Measurements from ENCODE around the gene NPRL2.

DNA sequence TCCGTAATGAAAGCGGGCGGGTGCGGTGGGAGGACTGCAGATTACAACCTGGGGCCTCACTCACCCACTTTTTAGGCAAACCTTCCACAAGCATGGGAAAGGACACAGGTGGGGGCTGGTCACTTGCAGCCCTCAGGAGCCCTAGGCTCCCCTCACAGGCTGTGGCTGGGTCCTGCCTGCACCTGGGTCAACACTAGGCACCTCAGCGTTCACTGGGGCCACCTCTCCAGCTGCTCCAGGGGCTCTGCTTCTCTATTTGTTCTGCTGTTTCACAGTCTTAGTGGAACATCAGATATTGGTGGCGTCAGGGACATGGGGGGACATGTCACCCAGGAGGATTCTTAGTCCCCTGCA, 38.8 kb upstream of the NPRL2 start:
- TF ChIP-seq NFYB (CRISPR knock-in tag; conservative IDR thresholded peaks at IDR 0.05; ENCODE audit: low read depth): no peak
- TF ChIP-seq ZNF263 (CRISPR knock-in tag; IDR thresholded peaks at IDR 0.05; ENCODE audit: low read depth): no peak
- TF ChIP-seq, protein P1, sequence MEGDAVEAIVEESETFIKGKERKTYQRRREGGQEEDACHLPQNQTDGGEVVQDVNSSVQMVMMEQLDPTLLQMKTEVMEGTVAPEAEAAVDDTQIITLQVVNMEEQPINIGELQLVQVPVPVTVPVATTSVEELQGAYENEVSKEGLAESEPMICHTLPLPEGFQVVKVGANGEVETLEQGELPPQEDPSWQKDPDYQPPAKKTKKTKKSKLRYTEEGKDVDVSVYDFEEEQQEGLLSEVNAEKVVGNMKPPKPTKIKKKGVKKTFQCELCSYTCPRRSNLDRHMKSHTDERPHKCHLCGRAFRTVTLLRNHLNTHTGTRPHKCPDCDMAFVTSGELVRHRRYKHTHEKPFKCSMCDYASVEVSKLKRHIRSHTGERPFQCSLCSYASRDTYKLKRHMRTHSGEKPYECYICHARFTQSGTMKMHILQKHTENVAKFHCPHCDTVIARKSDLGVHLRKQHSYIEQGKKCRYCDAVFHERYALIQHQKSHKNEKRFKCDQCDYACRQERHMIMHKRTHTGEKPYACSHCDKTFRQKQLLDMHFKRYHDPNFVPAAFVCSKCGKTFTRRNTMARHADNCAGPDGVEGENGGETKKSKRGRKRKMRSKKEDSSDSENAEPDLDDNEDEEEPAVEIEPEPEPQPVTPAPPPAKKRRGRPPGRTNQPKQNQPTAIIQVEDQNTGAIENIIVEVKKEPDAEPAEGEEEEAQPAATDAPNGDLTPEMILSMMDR (IDR thresholded peaks at IDR 0.05): no peak
- no peak for TF ChIP-seq ZBTB21 (CRISPR knock-in tag; IDR thresholded peaks at IDR 0.05; ENCODE audit: borderline replicate concordance)
- TF ChIP-seq, protein P2, sequence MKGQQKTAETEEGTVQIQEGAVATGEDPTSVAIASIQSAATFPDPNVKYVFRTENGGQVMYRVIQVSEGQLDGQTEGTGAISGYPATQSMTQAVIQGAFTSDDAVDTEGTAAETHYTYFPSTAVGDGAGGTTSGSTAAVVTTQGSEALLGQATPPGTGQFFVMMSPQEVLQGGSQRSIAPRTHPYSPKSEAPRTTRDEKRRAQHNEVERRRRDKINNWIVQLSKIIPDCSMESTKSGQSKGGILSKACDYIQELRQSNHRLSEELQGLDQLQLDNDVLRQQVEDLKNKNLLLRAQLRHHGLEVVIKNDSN (CRISPR knock-in tag; IDR thresholded peaks at IDR 0.05): no peak
- TF ChIP-seq, protein P3, sequence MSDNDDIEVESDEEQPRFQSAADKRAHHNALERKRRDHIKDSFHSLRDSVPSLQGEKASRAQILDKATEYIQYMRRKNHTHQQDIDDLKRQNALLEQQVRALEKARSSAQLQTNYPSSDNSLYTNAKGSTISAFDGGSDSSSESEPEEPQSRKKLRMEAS (CRISPR knock-in tag; IDR thresholded peaks at IDR 0.05): no peak

Data from WTC11 (cell line).